CD8-positive, alpha-beta memory T cell (primary cell): ENCODE measurements around the gene COL11A2. TPM values are rescaled to one million over a fixed set of nuclear protein-coding genes. Genes with fewer than 3 reads are reported as not detected.

Experiments used
- CTCF ChIA-PET: fragments of 350-600 bp; sonication (Branson Sonifier 250); formaldehyde crosslinking; loops from one replicate; lab custom pipeline; 2021; ENCODE audit warnings: antibody characterized with exemption; lab: Charles Lee
- POLR2A ChIA-PET: fragments of 350-600 bp; sonication (Branson Sonifier 250); formaldehyde crosslinking; loops from one replicate; lab custom pipeline; 2021; ENCODE audit warnings: antibody characterized with exemption; lab: Charles Lee
- DNase-seq, 5 donors: peaks; one replicate each; pipeline versions ENCODE4 v3.0.0 to v3.0.0-alpha.2; 2020 to 2022; ENCODE audit warnings: mixed read lengths in 1 of 5
- H3K27ac ChIP-seq: one replicate; pipeline ENCODE4 v1.7.0; 2013; ENCODE audit warnings: low read depth, mild to moderate bottlenecking, low read length, moderate library complexity
- H3K27me3 ChIP-seq: 2 replicates; pipeline ENCODE4 v1.7.0; 2013; ENCODE audit warnings: low read length, mild to moderate bottlenecking; ENCODE audit not compliant: insufficient read depth, poor library complexity, severe bottlenecking
- H3K36me3 ChIP-seq: 2 replicates; pipeline ENCODE4 v1.7.0; 2013; ENCODE audit warnings: mild to moderate bottlenecking, low read length, moderate library complexity; ENCODE audit not compliant: insufficient read depth
- H3K4me1 ChIP-seq: 2 replicates; pipeline ENCODE4 v1.7.0; 2013; ENCODE audit warnings: mild to moderate bottlenecking, low read length, moderate library complexity; ENCODE audit not compliant: insufficient read depth
- H3K4me3 ChIP-seq: 2 replicates; pipeline ENCODE4 v1.7.0; 2013; ENCODE audit warnings: mild to moderate bottlenecking, low read length
- H3K9me3 ChIP-seq: 2 replicates; pipeline ENCODE4 v1.7.0; 2013; ENCODE audit warnings: mild to moderate bottlenecking, low read length
- H3K27ac Mint-ChIP-seq, 8 donors: one replicate each; pipeline ENCODE4 v1.8.0; 2020 to 2021; ENCODE audit warnings: mixed read lengths in 8 of 8, mild to moderate bottlenecking in 6 of 8, inconsistent platforms in 3 of 8, moderate library complexity in 3 of 8
- H3K27me3 Mint-ChIP-seq, 2 donors: one replicate each; pipeline ENCODE4 v1.8.0; 2020 to 2021; ENCODE audit warnings: mixed read lengths in 2 of 2, mild to moderate bottlenecking in 1 of 2, moderate library complexity in 1 of 2
- H3K36me3 Mint-ChIP-seq, 3 donors: one replicate each; pipeline ENCODE4 v1.8.0; 2020 to 2021; ENCODE audit warnings: mixed read lengths in 3 of 3, inconsistent platforms in 1 of 3, mild to moderate bottlenecking in 1 of 3
- H3K4me1 Mint-ChIP-seq, 3 donors: one replicate each; pipeline ENCODE4 v1.8.0; 2020 to 2021; ENCODE audit warnings: mixed read lengths in 3 of 3, inconsistent platforms in 1 of 3, mild to moderate bottlenecking in 1 of 3
- H3K4me3 Mint-ChIP-seq, 7 donors: one replicate each; pipeline ENCODE4 v1.8.0; 2020 to 2021; ENCODE audit warnings: mixed read lengths in 7 of 7, mild to moderate bottlenecking in 6 of 7, moderate library complexity in 4 of 7, inconsistent platforms in 2 of 7
- H3K9me3 Mint-ChIP-seq, 5 donors: one replicate each; pipeline ENCODE4 v1.8.0; 2020 to 2022; ENCODE audit warnings: mixed read lengths in 5 of 5, mild to moderate bottlenecking in 3 of 5, moderate library complexity in 2 of 5, inconsistent platforms in 1 of 5
- polyA plus RNA-seq: library from polyadenylated mRNA; unstranded; fragments of 300-500 nt; fragmentation: Illumina TruSeq; gene quantifications from one replicate; pipeline ENCODE4 v1.2.3, GENCODE V29; 2021
- total RNA-seq, 2 experiments: library from RNA; stranded (reverse); gene quantifications; one replicate each; pipeline ENCODE4 v1.2.3, GENCODE V29; 2021

The COL11A2 gene
- total and polyA plus RNA-seq, 3 experiments from 2014 or later, result 0.69 to 1.1 TPM; not detected in 1

DNA sequence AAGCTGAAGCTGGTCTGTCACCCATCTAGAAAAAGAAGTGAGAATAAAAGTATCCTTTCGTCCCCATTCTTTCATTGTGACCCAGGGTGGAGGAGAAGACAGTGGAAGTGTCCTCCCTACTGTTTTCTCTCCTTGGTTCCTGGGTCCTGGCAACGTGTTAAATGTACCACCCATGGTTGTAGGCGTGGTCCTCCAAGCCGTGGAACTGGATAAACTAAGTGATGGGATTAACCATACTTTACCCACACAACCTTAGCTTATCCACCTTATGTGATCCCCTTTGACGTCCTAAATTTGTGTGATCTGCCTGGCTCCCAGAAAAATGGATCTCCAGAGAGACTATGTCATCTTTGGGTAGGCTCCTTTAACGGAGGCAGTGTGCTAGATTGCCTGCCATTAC is 69.1 kb downstream of the COL11A2 start:
- no peaks in the 10 kb centered on the region for H3K27me3 ChIP-seq
- peaks cover 6% of the 10 kb centered on the region for H3K9me3 ChIP-seq
- Mint-ChIP-seq H3K27me3 (peaks cover 12 to 44% of the 10 kb centered on the region in 2 donors), H3K4me3 (no peak overlapping the region), H3K27ac (no peak overlapping the region), H3K4me1 (peaks cover 3 to 4% (median 4%) of the 10 kb centered on the region in 3 donors), H3K36me3 (peaks cover 0 to 7% (median 2%) of the 10 kb centered on the region in 3 donors), H3K9me3 (peaks cover 8 to 16% (median 9%) of the 10 kb centered on the region in 5 donors)
- no peak for DNase-seq
- POLR2A ChIA-PET, result no interaction called here
- no peaks in the 10 kb centered on the region for H3K4me1 ChIP-seq
- no peak overlapping the region for H3K4me3 ChIP-seq
- H3K36me3 ChIP-seq, result no peaks in the 10 kb centered on the region
- no peak overlapping the region for H3K27ac ChIP-seq
- CTCF ChIA-PET, result interaction anchor here (1.2 kb wide), 1 partner anchor 125 kb away, joined by 3 read pairs; no protein-coding TSS in a partner anchor

DNA sequence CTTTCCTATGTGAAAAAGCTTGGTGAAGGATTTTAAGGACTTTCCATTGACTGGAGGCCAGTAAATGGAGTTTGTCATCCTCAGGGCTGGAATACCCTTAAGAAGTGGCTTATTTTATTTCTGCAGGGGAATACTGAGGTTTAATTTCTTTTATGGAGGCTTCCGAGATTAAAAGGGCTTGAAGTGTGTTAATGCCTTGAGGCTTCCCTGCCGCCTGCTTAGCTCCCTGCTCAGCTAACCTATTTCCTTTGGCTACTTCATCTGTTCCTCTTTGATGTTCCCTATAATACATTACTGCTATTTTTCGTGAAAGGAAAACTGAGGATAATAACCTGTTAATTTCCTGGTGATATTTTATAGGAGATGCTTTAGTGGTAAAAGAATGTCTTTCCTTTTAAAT is 72.3 kb downstream of the COL11A2 start:
- Mint-ChIP-seq H3K27ac (no peak overlapping the region), H3K4me1 (peaks cover 10 to 21% (median 19%) of the 10 kb centered on the region in 3 donors), H3K36me3 (peaks cover 0 to 7% (median 2%) of the 10 kb centered on the region in 3 donors), H3K4me3 (no peak overlapping the region), H3K27me3 (peaks cover 26 to 58% of the 10 kb centered on the region in 2 donors), H3K9me3 (peaks cover 6 to 14% (median 9%) of the 10 kb centered on the region in 5 donors)
- no peak for DNase-seq
- Histone ChIP-seq H3K4me1 (no peaks in the 10 kb centered on the region), H3K36me3 (no peaks in the 10 kb centered on the region), H3K9me3 (peaks cover 6% of the 10 kb centered on the region), H3K27me3 (peaks cover 20% of the 10 kb centered on the region), H3K27ac (no peak overlapping the region), H3K4me3 (no peak overlapping the region)
- CTCF ChIA-PET, result interaction anchor here (0.8 to 3.6 kb wide), 6 partner anchors 8 to 150 kb away, joined by 3 to 26 read pairs (median 4); no protein-coding TSS in a partner anchor
- POLR2A ChIA-PET, result no interaction called here

DNA sequence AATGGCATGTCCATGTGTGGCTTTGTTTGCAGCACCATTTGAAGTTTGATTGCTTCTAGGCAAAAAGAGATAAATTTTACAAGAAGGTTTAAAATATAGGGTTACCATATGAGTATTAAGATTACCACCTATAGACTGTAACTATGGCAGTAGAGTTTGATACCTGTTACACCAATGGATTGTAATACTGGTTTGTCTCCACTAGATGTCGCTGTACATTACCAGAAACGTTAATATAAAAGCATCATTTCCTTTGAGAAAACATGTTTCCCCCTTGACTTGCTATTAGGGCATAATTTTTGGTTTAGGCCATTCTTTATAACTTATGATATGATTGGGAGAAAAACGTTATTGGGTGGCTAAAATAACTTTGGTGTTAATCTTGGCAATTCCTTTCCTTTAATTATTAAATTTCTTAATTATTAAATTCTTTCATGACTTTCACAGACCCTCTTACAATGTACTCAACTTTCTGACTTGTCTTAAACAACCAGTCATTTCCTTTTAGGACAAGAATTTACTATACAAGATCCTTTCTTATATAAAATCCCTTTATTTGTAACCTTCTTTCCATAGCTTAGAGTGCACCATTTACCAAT is 73.6 kb downstream of the COL11A2 start:
- H3K27me3 ChIP-seq, result peaks cover 27% of the 10 kb centered on the region
- H3K4me1 ChIP-seq, result no peaks in the 10 kb centered on the region
- POLR2A ChIA-PET, result no interaction called here
- CTCF ChIA-PET, result interaction anchor here (1.0 to 3.6 kb wide), 4 partner anchors 31 to 152 kb away, joined by 3 to 26 read pairs (median 6); no protein-coding TSS in a partner anchor
- H3K27ac ChIP-seq, result no peak overlapping the region
- Mint-ChIP-seq H3K9me3 (peaks cover 1 to 5% (median 4%) of the 10 kb centered on the region in 5 donors), H3K4me1 (peaks cover 10 to 21% (median 19%) of the 10 kb centered on the region in 3 donors), H3K4me3 (peak overlapping the region in 1 of 7 donors; percentile 56), H3K27ac (no peak overlapping the region), H3K36me3 (peaks cover 0 to under 1% (median 0%) of the 10 kb centered on the region in 3 donors), H3K27me3 (peaks cover 33 to 71% of the 10 kb centered on the region in 2 donors)
- H3K36me3 ChIP-seq, result no peaks in the 10 kb centered on the region
- H3K4me3 ChIP-seq, result no peak overlapping the region
- peak in 2 of 5 donors; percentile 58 to 60 for DNase-seq
- H3K9me3 ChIP-seq, result no peaks in the 10 kb centered on the region

DNA sequence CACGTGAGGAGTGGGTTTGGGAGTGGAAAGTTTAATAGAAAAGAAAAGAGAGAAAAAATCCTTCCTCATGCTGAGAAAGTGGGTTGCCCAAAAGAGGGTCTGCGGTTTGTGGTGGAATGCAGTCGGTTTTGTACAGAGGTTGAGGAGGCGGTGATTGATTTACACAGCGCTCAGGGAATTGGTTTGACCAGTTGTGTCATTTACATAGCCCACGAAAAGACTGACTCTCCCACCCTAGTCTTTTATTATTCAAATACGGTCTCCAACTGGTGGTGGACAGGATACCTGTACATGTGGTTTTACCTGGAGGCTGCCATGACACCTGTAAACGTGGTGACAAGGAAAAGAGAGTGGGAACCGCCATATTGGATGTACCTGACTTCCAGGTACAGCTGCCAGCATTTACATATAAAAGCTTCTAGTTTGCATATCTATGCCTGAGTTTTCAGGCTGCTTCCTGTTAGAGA is 74.4 kb downstream of the COL11A2 start:
- Mint-ChIP-seq H3K4me1 (peaks cover 10 to 21% (median 19%) of the 10 kb centered on the region in 3 donors), H3K27me3 (peaks cover 40 to 78% of the 10 kb centered on the region in 2 donors), H3K9me3 (no peaks in the 10 kb centered on the region), H3K36me3 (no peaks in the 10 kb centered on the region), H3K27ac (peak overlapping the region in 1 of 8 donors; percentile 40), H3K4me3 (peak overlapping the region in 1 of 7 donors; percentile 6)
- Histone ChIP-seq H3K27ac (no peak overlapping the region), H3K27me3 (peaks cover 27% of the 10 kb centered on the region), H3K4me3 (no peak overlapping the region), H3K4me1 (no peaks in the 10 kb centered on the region), H3K36me3 (no peaks in the 10 kb centered on the region), H3K9me3 (no peaks in the 10 kb centered on the region)
- CTCF ChIA-PET, result interaction anchor here (1.0 to 1.7 kb wide), 2 partner anchors 66 to 185 kb away, joined by 3 read pairs; no protein-coding TSS in a partner anchor
- DNase-seq, result no peak
- POLR2A ChIA-PET, result no interaction called here

DNA sequence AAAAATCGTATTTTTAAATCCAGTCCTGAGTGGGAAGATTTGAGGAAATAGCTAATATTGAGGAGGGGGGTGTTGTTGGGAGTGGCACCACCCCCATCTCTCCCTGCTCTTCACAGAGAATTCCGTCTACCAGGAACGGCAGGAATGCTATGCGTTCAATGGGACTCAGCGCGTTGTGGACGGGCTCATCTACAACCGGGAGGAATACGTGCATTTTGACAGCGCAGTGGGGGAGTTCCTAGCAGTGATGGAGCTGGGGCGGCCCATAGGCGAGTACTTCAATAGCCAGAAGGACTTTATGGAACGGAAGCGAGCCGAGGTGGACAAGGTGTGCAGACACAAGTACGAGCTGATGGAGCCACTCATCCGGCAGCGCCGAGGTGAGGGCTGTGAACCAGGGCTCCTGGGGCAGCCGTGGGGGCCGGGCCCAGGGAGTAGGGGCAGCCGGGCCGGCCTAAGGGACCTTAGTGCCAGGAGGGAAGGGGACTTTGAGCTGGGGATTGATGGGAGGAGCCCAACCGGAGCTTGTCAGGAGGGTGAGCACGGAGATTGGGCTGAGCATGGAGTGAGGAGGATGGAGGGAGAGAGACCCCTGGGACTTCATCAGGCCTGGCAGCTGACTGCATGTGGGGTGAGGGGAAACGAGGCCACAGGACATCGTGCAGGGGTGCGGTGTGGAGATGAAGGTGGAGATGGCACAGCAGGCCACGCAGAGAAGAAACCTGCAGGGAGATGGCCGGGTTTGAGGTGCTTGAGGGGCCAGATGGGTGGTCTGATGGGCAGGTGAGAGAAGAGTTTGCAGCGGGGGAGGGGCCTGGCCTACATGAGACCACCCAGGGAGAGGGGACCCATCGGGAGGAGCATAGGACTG is 75.2 kb downstream of the COL11A2 start:
- H3K27me3 Mint-ChIP-seq, result peaks cover 45 to 86% of the 10 kb centered on the region in 2 donors

DNA sequence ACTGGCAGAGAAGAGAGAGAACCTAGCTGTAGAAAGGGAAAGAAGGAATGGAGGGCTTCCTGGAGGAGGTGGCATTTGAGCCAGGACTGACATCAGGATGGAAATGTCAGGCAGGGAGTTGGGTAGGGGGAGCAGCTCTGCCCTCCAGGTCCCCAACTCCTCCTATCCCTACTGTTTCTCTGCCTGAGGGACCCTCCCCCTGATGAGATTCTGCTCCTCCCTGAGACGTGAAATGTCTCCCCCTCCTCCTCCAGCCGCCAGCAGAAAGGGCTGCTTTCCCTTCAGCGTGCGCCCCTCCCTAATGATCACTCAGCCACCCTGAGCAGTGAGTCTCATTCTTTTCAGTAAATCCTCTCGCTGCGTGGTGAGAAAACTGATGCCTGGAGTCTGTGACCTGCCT is 75.8 kb downstream of the COL11A2 start:
- Mint-ChIP-seq H3K27me3 (peaks cover 47 to 86% of the 10 kb centered on the region in 2 donors), H3K4me3 (no peak overlapping the region), H3K9me3 (no peaks in the 10 kb centered on the region), H3K36me3 (no peaks in the 10 kb centered on the region), H3K27ac (peak overlapping the region in 2 of 8 donors; percentile 40 to 50), H3K4me1 (peaks cover 10 to 21% (median 19%) of the 10 kb centered on the region in 3 donors)
- no peaks in the 10 kb centered on the region for H3K9me3 ChIP-seq
- no peak overlapping the region for H3K27ac ChIP-seq
- CTCF ChIA-PET, result interaction anchor here (1.0 to 1.7 kb wide), 3 partner anchors 132 to 183 kb away, joined by 3 read pairs; no protein-coding TSS in a partner anchor
- peaks cover 27% of the 10 kb centered on the region for H3K27me3 ChIP-seq
- POLR2A ChIA-PET, result no interaction called here
- no peak overlapping the region for H3K4me3 ChIP-seq
- no peak for DNase-seq
- H3K36me3 ChIP-seq, result no peaks in the 10 kb centered on the region
- no peaks in the 10 kb centered on the region for H3K4me1 ChIP-seq

More for the DNA sequence above, 75.2 kb downstream of the COL11A2 start:
- Histone ChIP-seq H3K9me3 (no peaks in the 10 kb centered on the region), H3K27me3 (peaks cover 27% of the 10 kb centered on the region), H3K4me1 (no peaks in the 10 kb centered on the region), H3K4me3 (no peak overlapping the region), H3K27ac (no peak overlapping the region), H3K36me3 (no peaks in the 10 kb centered on the region)
- H3K27ac Mint-ChIP-seq, result peak overlapping the region in 3 of 8 donors; percentile 33 to 50 (median 40)
- ChIA-PET CTCF (interaction anchor here (1.0 to 1.7 kb wide), 3 partner anchors 131 to 184 kb away, joined by 3 read pairs; no protein-coding TSS in a partner anchor), POLR2A (no interaction called here)
- peaks cover 10 to 21% (median 19%) of the 10 kb centered on the region in 3 donors for H3K4me1 Mint-ChIP-seq
- peak overlapping the region in 1 of 7 donors; percentile 8 for H3K4me3 Mint-ChIP-seq
- H3K36me3 Mint-ChIP-seq, result no peaks in the 10 kb centered on the region
- H3K9me3 Mint-ChIP-seq, result no peaks in the 10 kb centered on the region
- no peak for DNase-seq

DNA sequence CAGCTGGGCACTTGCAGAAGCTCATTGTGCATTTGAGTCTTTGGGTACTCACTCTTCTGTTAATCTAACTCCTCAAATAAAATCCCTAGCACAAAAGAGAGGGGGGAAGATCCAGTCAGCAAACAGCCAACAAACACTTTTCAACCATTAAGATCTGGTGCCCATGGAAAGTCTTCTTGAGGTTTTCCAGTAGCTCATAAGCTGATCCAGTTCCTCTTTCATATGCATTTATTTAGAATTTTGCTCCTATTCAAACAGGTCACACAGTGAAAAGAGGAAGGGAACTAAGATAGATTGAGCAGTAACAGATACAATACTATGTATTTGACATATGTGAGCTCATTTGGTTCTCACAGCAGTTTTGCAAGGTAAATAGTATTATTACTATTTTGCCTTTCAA is 77.9 kb downstream of the COL11A2 start:
- no peaks in the 10 kb centered on the region for H3K4me1 ChIP-seq
- peaks cover 59 to 93% of the 10 kb centered on the region in 2 donors for H3K27me3 Mint-ChIP-seq
- peaks cover 10 to 21% (median 19%) of the 10 kb centered on the region in 3 donors for H3K4me1 Mint-ChIP-seq
- no peaks in the 10 kb centered on the region for H3K36me3 ChIP-seq
- H3K9me3 Mint-ChIP-seq, result no peaks in the 10 kb centered on the region
- peaks cover 27% of the 10 kb centered on the region for H3K27me3 ChIP-seq
- ChIA-PET CTCF (interaction anchor here (0.6 to 1.9 kb wide), 3 partner anchors 11 to 134 kb away, joined by 4 to 5 read pairs (median 4); no protein-coding TSS in a partner anchor), POLR2A (no interaction called here)
- H3K27ac Mint-ChIP-seq, result no peak overlapping the region
- DNase-seq, result no peak
- no peak overlapping the region for H3K4me3 ChIP-seq
- H3K4me3 Mint-ChIP-seq, result no peak overlapping the region
- H3K36me3 Mint-ChIP-seq, result no peaks in the 10 kb centered on the region
- H3K27ac ChIP-seq, result no peak overlapping the region
- no peaks in the 10 kb centered on the region for H3K9me3 ChIP-seq
